DND-41 (cell line): Measurements from ENCODE around the gene NTM.

Experiments used
- EZH2 ChIP-seq: IDR thresholded peaks from 3 replicates; pipeline ENCODE4 v1.6.1; 2012; ENCODE audit warnings: borderline replicate concordance, low read depth, mild to moderate bottlenecking, moderate library complexity, low read length, inconsistent platforms; ENCODE audit not compliant: severe bottlenecking
- TF ChIP-seq, protein P1 (sequence below): IDR thresholded peaks from 2 replicates; pipeline ENCODE4 v1.5.1; 2012; ENCODE audit warnings: borderline replicate concordance, low read length, moderate library complexity, mild to moderate bottlenecking; ENCODE audit not compliant: poor library complexity, severe bottlenecking; ENCODE audit errors: extremely low read depth

DNA sequence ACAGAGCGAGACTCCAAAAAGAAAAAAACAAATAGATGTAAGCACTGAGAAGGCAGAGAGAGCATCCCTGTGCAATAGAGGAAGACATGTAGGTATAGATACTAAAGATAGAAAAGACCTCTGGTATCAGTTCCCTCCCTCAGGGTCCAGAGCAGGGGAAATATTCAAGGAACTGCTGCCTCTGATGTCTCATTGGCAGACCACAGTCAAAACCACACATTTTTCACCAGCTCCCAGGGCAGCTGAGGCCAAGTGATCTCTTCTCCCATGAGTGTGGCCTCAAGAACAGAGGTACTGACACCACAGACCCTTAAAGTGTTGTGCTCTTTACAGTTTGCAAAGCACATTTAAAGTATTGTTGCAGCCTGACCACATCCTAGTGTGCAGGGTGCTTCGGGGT is 288.5 kb downstream of the NTM start:
- TF ChIP-seq, protein P1, sequence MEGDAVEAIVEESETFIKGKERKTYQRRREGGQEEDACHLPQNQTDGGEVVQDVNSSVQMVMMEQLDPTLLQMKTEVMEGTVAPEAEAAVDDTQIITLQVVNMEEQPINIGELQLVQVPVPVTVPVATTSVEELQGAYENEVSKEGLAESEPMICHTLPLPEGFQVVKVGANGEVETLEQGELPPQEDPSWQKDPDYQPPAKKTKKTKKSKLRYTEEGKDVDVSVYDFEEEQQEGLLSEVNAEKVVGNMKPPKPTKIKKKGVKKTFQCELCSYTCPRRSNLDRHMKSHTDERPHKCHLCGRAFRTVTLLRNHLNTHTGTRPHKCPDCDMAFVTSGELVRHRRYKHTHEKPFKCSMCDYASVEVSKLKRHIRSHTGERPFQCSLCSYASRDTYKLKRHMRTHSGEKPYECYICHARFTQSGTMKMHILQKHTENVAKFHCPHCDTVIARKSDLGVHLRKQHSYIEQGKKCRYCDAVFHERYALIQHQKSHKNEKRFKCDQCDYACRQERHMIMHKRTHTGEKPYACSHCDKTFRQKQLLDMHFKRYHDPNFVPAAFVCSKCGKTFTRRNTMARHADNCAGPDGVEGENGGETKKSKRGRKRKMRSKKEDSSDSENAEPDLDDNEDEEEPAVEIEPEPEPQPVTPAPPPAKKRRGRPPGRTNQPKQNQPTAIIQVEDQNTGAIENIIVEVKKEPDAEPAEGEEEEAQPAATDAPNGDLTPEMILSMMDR, result no peak
- TF ChIP-seq EZH2, result no peak
